ENCODE measurements around the gene ORC1.

Gene ORC1

GRCh38 chr1:52365746-52366516 lies 38.3 kb downstream of the ORC1 start, which contains the start of gene CC2D1B:
CC2D1B (minus strand) TSS chr1:52366205; CDS start chr1:52364620, 1,585 bp downstream.
- peak; percentile 61 for TF ChIP-seq POLR2A (IDR thresholded peaks at IDR 0.05; ENCODE audit: extremely low read depth, insufficient read length)
- peak; percentile 99 for TF ChIP-seq MAX (IDR thresholded peaks at IDR 0.05; ENCODE audit: low read depth, low read length)
- peak; percentile 22; the same call in 1 of the 2 replicates for TF ChIP-seq MYC (IDR thresholded peaks at IDR 0.05; ENCODE audit: low read depth, low read length)
- TF ChIP-seq CTCF (IDR thresholded peaks at IDR 0.05; ENCODE audit: low read depth, low read length), result no peak
- DNase-seq (ENCODE audit: low read depth), result peak; percentile 98
- peak within 1 kb of the TSS; percentile 87 for H3K4me3 ChIP-seq (ENCODE audit: low read depth, low read length)

GRCh38 chr1:52365071-52365745 lies 39.0 kb downstream of the ORC1 start:
- peak; percentile 64 for DNase-seq (ENCODE audit: low read depth)
- H3K4me3 ChIP-seq (ENCODE audit: low read depth, low read length), result peak overlapping the region; percentile 87
- TF ChIP-seq POLR2A (IDR thresholded peaks at IDR 0.05; ENCODE audit: extremely low read depth, insufficient read length) (no peak), MYC (IDR thresholded peaks at IDR 0.05; ENCODE audit: low read depth, low read length) (0 out of 2 replicates have a peak, but pooled peaks have one; percentile 7), CTCF (IDR thresholded peaks at IDR 0.05; ENCODE audit: low read depth, low read length) (no peak), MAX (IDR thresholded peaks at IDR 0.05; ENCODE audit: low read depth, low read length) (no peak)

- peak overlapping the region; percentile 87 for H3K4me3 ChIP-seq (ENCODE audit: low read depth, low read length)
- no peak for DNase-seq (ENCODE audit: low read depth)
- no peak for TF ChIP-seq POLR2A (IDR thresholded peaks at IDR 0.05; ENCODE audit: extremely low read depth, insufficient read length)
- peak; percentile 9 for TF ChIP-seq CTCF (IDR thresholded peaks at IDR 0.05; ENCODE audit: low read depth, low read length)
These were observed 39.9 kb downstream of the ORC1 start for GRCh38 chr1:52364235-52364839.

GRCh38 chr1:52360595-52360968 lies 43.6 kb downstream of the ORC1 start:
- no peak for TF ChIP-seq CTCF (IDR thresholded peaks at IDR 0.05; ENCODE audit: low read depth, low read length)
- TF ChIP-seq MYC (IDR thresholded peaks at IDR 0.05; ENCODE audit: low read depth, low read length), result no peak
- no peak for TF ChIP-seq MAX (IDR thresholded peaks at IDR 0.05; ENCODE audit: low read depth, low read length)
- no peak for TF ChIP-seq POLR2A (IDR thresholded peaks at IDR 0.05; ENCODE audit: extremely low read depth, insufficient read length)
- no peak for DNase-seq (ENCODE audit: low read depth)
- H3K4me3 ChIP-seq (ENCODE audit: low read depth, low read length), result no peak overlapping the region

GRCh38 chr1:52359676-52360594 lies 44.3 kb downstream of the ORC1 start:
- TF ChIP-seq CTCF (IDR thresholded peaks at IDR 0.05; ENCODE audit: low read depth, low read length), result no peak
- no peak for TF ChIP-seq POLR2A (IDR thresholded peaks at IDR 0.05; ENCODE audit: extremely low read depth, insufficient read length)
- no peak for TF ChIP-seq MYC (IDR thresholded peaks at IDR 0.05; ENCODE audit: low read depth, low read length)
- TF ChIP-seq MAX (IDR thresholded peaks at IDR 0.05; ENCODE audit: low read depth, low read length), result no peak

More at GRCh38 chr1:52359676-52360594, 44.3 kb downstream of the ORC1 start:
- no peak overlapping the region for H3K4me3 ChIP-seq (ENCODE audit: low read depth, low read length)
- DNase-seq (ENCODE audit: low read depth), result no peak

Measured in NB4 (cell line).